OCI-LY7 (cell line): ENCODE measurements around the gene GNAI2. TPM values are rescaled to one million over a fixed set of nuclear protein-coding genes. Genes with fewer than 3 reads are reported as not detected.

Experiments used
- BruUV-seq: library from RNA; stranded (reverse); fragments of 400-500 nt; replicated peaks from 2 replicates; lab custom pipeline; 2021; lab: Mats Ljungman, UMichigan
- CTCF ChIA-PET: fragments of 300-600 bp; sonication (Branson Sonifier 250); formaldehyde crosslinking; loops from one replicate; lab custom pipeline; 2022; ENCODE audit warnings: antibody characterized with exemption; ENCODE audit not compliant: unreplicated experiment; lab: Charles Lee
- POLR2A ChIA-PET: fragments of 300-600 bp; sonication (Branson Sonifier 250); formaldehyde crosslinking; loops from one replicate; lab custom pipeline; 2022; ENCODE audit warnings: antibody characterized with exemption; lab: Charles Lee
- DNase-seq: peaks from one replicate; pipeline ENCODE4 v3.0.0-alpha.2; 2015; ENCODE audit warnings: low spot score
- H2AFZ ChIP-seq: fragments of 200-600 bp; sonication (generic), shearing (Covaris generic); 2 replicates; pipeline ENCODE4 v1.6.1; 2014; ENCODE audit warnings: mild to moderate bottlenecking, antibody characterized with exemption, low read length, moderate library complexity
- H3K27ac ChIP-seq: fragments of 200-600 bp; sonication (generic); 2 replicates; pipeline ENCODE4 v1.5.1; 2014; ENCODE audit warnings: mixed run types, low read depth, mild to moderate bottlenecking, moderate library complexity, low read length, inconsistent platforms; ENCODE audit not compliant: poor library complexity, severe bottlenecking
- H3K36me3 ChIP-seq: fragments of 200-600 bp; sonication (generic); 2 replicates; pipeline ENCODE4 v1.6.1; 2014; ENCODE audit warnings: mild to moderate bottlenecking, antibody characterized with exemption, low read length, moderate library complexity, mixed read lengths; ENCODE audit not compliant: insufficient read depth
- H3K4me1 ChIP-seq: fragments of 200-600 bp; sonication (generic); 2 replicates; pipeline ENCODE4 v1.5.1; 2014; ENCODE audit warnings: mild to moderate bottlenecking, low read length; ENCODE audit not compliant: insufficient read depth, poor library complexity, severe bottlenecking
- H3K4me2 ChIP-seq: fragments of 200-600 bp; sonication (generic); 2 replicates; pipeline ENCODE4 v1.6.1; 2014; ENCODE audit warnings: mild to moderate bottlenecking, low read length
- H3K4me3 ChIP-seq: fragments of 200-600 bp; sonication (generic); 2 replicates; pipeline ENCODE4 v1.5.1; 2014; ENCODE audit warnings: mild to moderate bottlenecking, low read depth, low read length; ENCODE audit not compliant: poor library complexity, severe bottlenecking
- H3K79me2 ChIP-seq: fragments of 200-600 bp; sonication (generic); 2 replicates; pipeline ENCODE4 v1.6.1; 2016; ENCODE audit warnings: low read depth, mild to moderate bottlenecking, low read length, moderate library complexity, mixed read lengths; ENCODE audit not compliant: insufficient read depth
- H3K9me2 ChIP-seq: fragments of 200-600 bp; sonication (generic); 2 replicates; pipeline ENCODE4 v1.6.1; 2016; ENCODE audit warnings: mild to moderate bottlenecking, low read length, mixed read lengths; ENCODE audit not compliant: insufficient read depth
- H3K9me3 ChIP-seq: fragments of 200-600 bp; sonication (generic); 2 replicates; pipeline ENCODE4 v1.6.1; 2014; ENCODE audit warnings: mild to moderate bottlenecking, mixed run types, low read length, mixed read lengths
- H4K20me1 ChIP-seq: fragments of 200-600 bp; sonication (generic); 2 replicates; pipeline ENCODE4 v1.6.1; 2014; ENCODE audit warnings: mild to moderate bottlenecking, antibody characterized with exemption, low read length, moderate library complexity, mixed read lengths; ENCODE audit not compliant: insufficient read depth
- EZH2phosphoT487 ChIP-seq: fragments of 200-600 bp; sonication (generic); IDR thresholded peaks from 2 replicates; pipeline ENCODE4 v1.6.1; 2018; ENCODE audit warnings: low read depth, borderline replicate concordance, mild to moderate bottlenecking, mixed run types, antibody characterized with exemption, low read length, moderate library complexity, mixed read lengths
- intact Hi-C: fragments of 100-400 bp; cut with micrococcal nuclease; formaldehyde crosslinking; loops from one replicate; pipeline ENCODE4 v1.10.0; 2022; ENCODE audit not compliant: unreplicated experiment
- total RNA-seq, 2 experiments: library from RNA; depleted of rRNA in 1 of 2; stranded (reverse); fragments of >200 nt in 1 of 2; shearing (Covaris generic) in 1 of 2; gene quantifications; 2 replicates each; pipeline ENCODE4 v1.2.3, GENCODE V29; 2014 to 2022
- TF ChIP-seq, protein P1 (sequence below): fragments of 200-600 bp; sonication (generic); conservative IDR thresholded peaks from 2 replicates; pipeline ENCODE4 v1.5.1; 2014; ENCODE audit warnings: mild to moderate bottlenecking, antibody characterized with exemption, low read length, moderate library complexity, mixed read lengths

Gene GNAI2
- total RNA-seq, 2 experiments from 2014 or later: 190 to 256 TPM

DNA sequence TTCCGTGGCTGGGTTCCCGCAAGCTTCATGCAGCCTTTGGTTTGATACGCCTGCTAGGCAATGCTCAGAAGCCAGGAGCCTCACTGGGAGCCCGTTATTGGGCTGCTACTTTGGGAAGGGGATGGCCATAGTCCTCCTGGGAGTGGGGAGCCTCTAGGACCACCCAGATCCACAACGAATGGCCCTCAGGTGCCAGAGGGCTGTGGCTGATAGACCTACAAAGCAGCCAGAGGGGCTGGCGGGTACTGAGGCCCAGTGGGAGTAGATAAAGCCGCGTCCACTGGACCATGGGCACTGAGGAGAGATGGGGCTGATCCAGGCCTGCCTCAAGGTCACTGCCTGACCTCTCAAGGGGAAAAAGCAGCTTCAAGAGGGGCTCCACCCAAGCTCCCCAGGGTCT, 43.9 kb upstream of the GNAI2 start:
- no peak for DNase-seq
- no peak overlapping the region for H3K27ac ChIP-seq
- intact Hi-C loops: loop anchor here (1.0 kb wide), 2 partner anchors 34 to 81 kb away; no protein-coding TSS in a partner anchor
- TF ChIP-seq, protein P1, sequence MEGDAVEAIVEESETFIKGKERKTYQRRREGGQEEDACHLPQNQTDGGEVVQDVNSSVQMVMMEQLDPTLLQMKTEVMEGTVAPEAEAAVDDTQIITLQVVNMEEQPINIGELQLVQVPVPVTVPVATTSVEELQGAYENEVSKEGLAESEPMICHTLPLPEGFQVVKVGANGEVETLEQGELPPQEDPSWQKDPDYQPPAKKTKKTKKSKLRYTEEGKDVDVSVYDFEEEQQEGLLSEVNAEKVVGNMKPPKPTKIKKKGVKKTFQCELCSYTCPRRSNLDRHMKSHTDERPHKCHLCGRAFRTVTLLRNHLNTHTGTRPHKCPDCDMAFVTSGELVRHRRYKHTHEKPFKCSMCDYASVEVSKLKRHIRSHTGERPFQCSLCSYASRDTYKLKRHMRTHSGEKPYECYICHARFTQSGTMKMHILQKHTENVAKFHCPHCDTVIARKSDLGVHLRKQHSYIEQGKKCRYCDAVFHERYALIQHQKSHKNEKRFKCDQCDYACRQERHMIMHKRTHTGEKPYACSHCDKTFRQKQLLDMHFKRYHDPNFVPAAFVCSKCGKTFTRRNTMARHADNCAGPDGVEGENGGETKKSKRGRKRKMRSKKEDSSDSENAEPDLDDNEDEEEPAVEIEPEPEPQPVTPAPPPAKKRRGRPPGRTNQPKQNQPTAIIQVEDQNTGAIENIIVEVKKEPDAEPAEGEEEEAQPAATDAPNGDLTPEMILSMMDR: no peak
- no peak for TF ChIP-seq EZH2phosphoT487
- H4K20me1 ChIP-seq: no peaks in the 10 kb centered on the region
- H3K9me2 ChIP-seq: no peaks in the 10 kb centered on the region
- H3K36me3 ChIP-seq: no peaks in the 10 kb centered on the region
- no peak overlapping the region for H3K4me2 ChIP-seq
- no peak overlapping the region for H2AFZ ChIP-seq
- peaks cover 19% of the 10 kb centered on the region for H3K4me1 ChIP-seq
- H3K4me3 ChIP-seq: no peak overlapping the region
- no peaks in the 10 kb centered on the region for H3K9me3 ChIP-seq
- ChIA-PET POLR2A (interaction anchor here (0.7 kb wide), 1 partner anchor 55 kb away, joined by 3 read pairs; no protein-coding TSS in a partner anchor), CTCF (interaction anchor here (0.6 to 1.5 kb wide), 6 partner anchors 34 to 83 kb away, joined by 3 to 5 read pairs (median 4); no protein-coding TSS in a partner anchor)
- no peaks in the 10 kb centered on the region for H3K79me2 ChIP-seq
- BruUV-seq: no TSS peak

DNA sequence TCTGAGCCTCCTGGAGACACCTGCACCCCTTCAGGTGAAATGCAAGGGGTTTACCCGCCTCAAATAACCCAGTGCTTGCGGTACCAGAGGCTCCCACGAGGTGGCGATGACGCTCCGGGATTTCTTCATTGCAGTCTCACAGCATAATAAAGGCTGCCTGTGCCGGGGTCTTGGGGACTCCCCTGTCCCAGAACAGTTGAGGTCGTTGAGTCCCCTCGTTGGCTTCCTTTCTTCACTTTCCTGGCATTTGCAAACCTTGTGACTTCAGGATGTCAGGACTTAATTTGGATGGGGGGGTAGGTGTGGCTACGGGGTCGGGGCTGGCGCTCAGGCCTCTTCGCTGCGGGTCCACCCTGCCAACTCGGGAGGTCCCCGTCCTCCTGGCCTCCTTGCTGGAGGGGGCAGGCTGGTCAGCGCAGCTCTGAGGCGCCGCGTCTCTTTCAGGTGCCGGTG, 43.3 kb upstream of the GNAI2 start:
- DNase-seq: peak; percentile 79
- no peak overlapping the region for H3K4me3 ChIP-seq
- no peaks in the 10 kb centered on the region for H4K20me1 ChIP-seq
- peaks cover 19% of the 10 kb centered on the region for H3K4me1 ChIP-seq
- H2AFZ ChIP-seq: no peak overlapping the region
- H3K9me2 ChIP-seq: no peaks in the 10 kb centered on the region
- POLR2A ChIA-PET: interaction anchor here (0.5 to 0.7 kb wide), 2 partner anchors 54 to 351 kb away, joined by 3 read pairs; no protein-coding TSS in a partner anchor
- H3K4me2 ChIP-seq: no peak overlapping the region
- CTCF ChIA-PET: interaction anchor here (0.6 to 1.5 kb wide), 6 partner anchors 34 to 82 kb away, joined by 3 to 5 read pairs (median 4); no protein-coding TSS in a partner anchor
- intact Hi-C loops: loop anchor here (1.0 kb wide), 2 partner anchors 34 to 81 kb away; no protein-coding TSS in a partner anchor
- H3K9me3 ChIP-seq: no peaks in the 10 kb centered on the region
- H3K79me2 ChIP-seq: no peaks in the 10 kb centered on the region
- H3K36me3 ChIP-seq: no peaks in the 10 kb centered on the region
- TF ChIP-seq EZH2phosphoT487: no peak
- TF ChIP-seq, protein P1: peak; percentile 96
- BruUV-seq: no TSS peak
- H3K27ac ChIP-seq: no peak overlapping the region

DNA sequence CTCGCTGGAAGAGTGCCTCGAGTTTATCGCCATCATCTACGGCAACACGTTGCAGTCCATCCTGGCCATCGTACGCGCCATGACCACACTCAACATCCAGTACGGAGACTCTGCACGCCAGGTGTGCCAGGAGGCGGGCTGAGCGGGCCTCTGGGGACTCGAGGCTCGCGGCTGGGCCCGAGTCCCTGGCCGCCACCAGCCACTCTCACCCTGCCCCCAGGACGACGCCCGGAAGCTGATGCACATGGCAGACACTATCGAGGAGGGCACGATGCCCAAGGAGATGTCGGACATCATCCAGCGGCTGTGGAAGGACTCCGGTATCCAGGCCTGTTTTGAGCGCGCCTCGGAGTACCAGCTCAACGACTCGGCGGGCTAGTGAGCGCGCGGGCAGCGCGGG, 42.7 kb upstream of the GNAI2 start:
- intact Hi-C loops: no loop called here
- Histone ChIP-seq H3K4me1 (peaks cover 19% of the 10 kb centered on the region), H3K27ac (no peak overlapping the region), H3K4me2 (no peak overlapping the region), H4K20me1 (no peaks in the 10 kb centered on the region), H3K4me3 (no peak overlapping the region), H3K36me3 (no peaks in the 10 kb centered on the region), H3K9me2 (no peaks in the 10 kb centered on the region), H3K79me2 (no peaks in the 10 kb centered on the region), H2AFZ (no peak overlapping the region), H3K9me3 (no peaks in the 10 kb centered on the region)
- ChIA-PET POLR2A (interaction anchor here (1.0 kb wide), 1 partner anchor 33 kb away, joined by 3 read pairs; no protein-coding TSS in a partner anchor), CTCF (no interaction called here)
- DNase-seq: no peak
- no TSS peak for BruUV-seq
- TF ChIP-seq, protein P1: no peak
- TF ChIP-seq EZH2phosphoT487: no peak
